ENCODE data around the gene CAPZA3.

The CAPZA3 gene

GRCh38 chr12:18703911-18704310 lies 34.0 kb upstream of the CAPZA3 start:
- in situ Hi-C loops (cut with HindIII; ENCODE audit: low sequenced_read_pairs): no loop called here

GRCh38 chr12:18706798-18707197 lies 31.1 kb upstream of the CAPZA3 start:
- no peak overlapping the region for H3K4me3 ChIP-seq (ENCODE audit: low read depth, low read length)
- in situ Hi-C loops (cut with HindIII; ENCODE audit: low sequenced_read_pairs): no loop called here
- no peak for DNase-seq (ENCODE audit: low read depth, low spot score)
- no peak for TF ChIP-seq CTCF (IDR thresholded peaks at IDR 0.05; ENCODE audit: low read depth, low read length)

More at GRCh38 chr12:18703911-18704310, 34.0 kb upstream of the CAPZA3 start:
- DNase-seq (ENCODE audit: low read depth, low spot score): no peak
- no peak overlapping the region for H3K4me3 ChIP-seq (ENCODE audit: low read depth, low read length)
- no peak for TF ChIP-seq CTCF (IDR thresholded peaks at IDR 0.05; ENCODE audit: low read depth, low read length)

- TF ChIP-seq CTCF (IDR thresholded peaks at IDR 0.05; ENCODE audit: low read depth, low read length): no peak
- no peak for DNase-seq (ENCODE audit: low read depth, low spot score)
- H3K4me3 ChIP-seq (ENCODE audit: low read depth, low read length): no peak overlapping the region
- in situ Hi-C loops (cut with HindIII; ENCODE audit: low sequenced_read_pairs): no loop called here
These were observed 21.7 kb upstream of the CAPZA3 start for GRCh38 chr12:18716236-18716635.

GRCh38 chr12:18718462-18718861 lies 19.5 kb upstream of the CAPZA3 start:
- no peak for TF ChIP-seq CTCF (IDR thresholded peaks at IDR 0.05; ENCODE audit: low read depth, low read length)
- H3K4me3 ChIP-seq (ENCODE audit: low read depth, low read length): no peak overlapping the region
- no peak for DNase-seq (ENCODE audit: low read depth, low spot score)
- in situ Hi-C loops (cut with HindIII; ENCODE audit: low sequenced_read_pairs): no loop called here

GRCh38 chr12:18719922-18720510 lies 17.9 kb upstream of the CAPZA3 start:
- in situ Hi-C loops (cut with HindIII; ENCODE audit: low sequenced_read_pairs): no loop called here
- no peak for DNase-seq (ENCODE audit: low read depth, low spot score)
- no peak for TF ChIP-seq CTCF (IDR thresholded peaks at IDR 0.05; ENCODE audit: low read depth, low read length)
- H3K4me3 ChIP-seq (ENCODE audit: low read depth, low read length): no peak overlapping the region

- in situ Hi-C loops (cut with HindIII; ENCODE audit: low sequenced_read_pairs): no loop called here
- H3K4me3 ChIP-seq (ENCODE audit: low read depth, low read length): no peak overlapping the region
- DNase-seq (ENCODE audit: low read depth, low spot score): no peak
- TF ChIP-seq CTCF (IDR thresholded peaks at IDR 0.05; ENCODE audit: low read depth, low read length): no peak
These were observed 17.2 kb upstream of the CAPZA3 start for GRCh38 chr12:18720690-18721089.

GRCh38 chr12:18721452-18721851 lies 16.5 kb upstream of the CAPZA3 start:
- no peak for DNase-seq (ENCODE audit: low read depth, low spot score)
- in situ Hi-C loops (cut with HindIII; ENCODE audit: low sequenced_read_pairs): no loop called here
- H3K4me3 ChIP-seq (ENCODE audit: low read depth, low read length): no peak overlapping the region
- TF ChIP-seq CTCF (IDR thresholded peaks at IDR 0.05; ENCODE audit: low read depth, low read length): no peak
